ENCODE measurements around the gene VPS36. TPM values are rescaled to one million over a fixed set of nuclear protein-coding genes. Genes with fewer than 3 reads are reported as not detected.
"Not testable (repeated sequence)": the region's sequence is repeated elsewhere in the genome, so short reads cannot be mapped to it uniquely, and the experiment has no call there.

Gene VPS36
- total RNA-seq, 2 donors from 2014 or later: 35.2 to 50.7 TPM

- Histone ChIP-seq H3K9me3 (no peaks in the 10 kb centered on the region), H3K4me3 (no peak overlapping the region), H3K4me1 (no peaks in the 10 kb centered on the region), H3K9ac (ENCODE audit: low read depth in 2 of 2, low read length in 2 of 2) (no peak overlapping the region), H3K36me3 (peaks cover 7% of the 10 kb centered on the region), H3K27me3 (no peaks in the 10 kb centered on the region), H3K27ac (no peak overlapping the region)
- TF ChIP-seq, protein P1, sequence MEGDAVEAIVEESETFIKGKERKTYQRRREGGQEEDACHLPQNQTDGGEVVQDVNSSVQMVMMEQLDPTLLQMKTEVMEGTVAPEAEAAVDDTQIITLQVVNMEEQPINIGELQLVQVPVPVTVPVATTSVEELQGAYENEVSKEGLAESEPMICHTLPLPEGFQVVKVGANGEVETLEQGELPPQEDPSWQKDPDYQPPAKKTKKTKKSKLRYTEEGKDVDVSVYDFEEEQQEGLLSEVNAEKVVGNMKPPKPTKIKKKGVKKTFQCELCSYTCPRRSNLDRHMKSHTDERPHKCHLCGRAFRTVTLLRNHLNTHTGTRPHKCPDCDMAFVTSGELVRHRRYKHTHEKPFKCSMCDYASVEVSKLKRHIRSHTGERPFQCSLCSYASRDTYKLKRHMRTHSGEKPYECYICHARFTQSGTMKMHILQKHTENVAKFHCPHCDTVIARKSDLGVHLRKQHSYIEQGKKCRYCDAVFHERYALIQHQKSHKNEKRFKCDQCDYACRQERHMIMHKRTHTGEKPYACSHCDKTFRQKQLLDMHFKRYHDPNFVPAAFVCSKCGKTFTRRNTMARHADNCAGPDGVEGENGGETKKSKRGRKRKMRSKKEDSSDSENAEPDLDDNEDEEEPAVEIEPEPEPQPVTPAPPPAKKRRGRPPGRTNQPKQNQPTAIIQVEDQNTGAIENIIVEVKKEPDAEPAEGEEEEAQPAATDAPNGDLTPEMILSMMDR (IDR thresholded peaks at IDR 0.05): no peak
- DNase-seq: no peak
- intact Hi-C loops (cut with DNase I): no loop called here
These were observed 35.5 kb downstream of the VPS36 start for GRCh38 chr13:52414963-52415362.

DNA sequence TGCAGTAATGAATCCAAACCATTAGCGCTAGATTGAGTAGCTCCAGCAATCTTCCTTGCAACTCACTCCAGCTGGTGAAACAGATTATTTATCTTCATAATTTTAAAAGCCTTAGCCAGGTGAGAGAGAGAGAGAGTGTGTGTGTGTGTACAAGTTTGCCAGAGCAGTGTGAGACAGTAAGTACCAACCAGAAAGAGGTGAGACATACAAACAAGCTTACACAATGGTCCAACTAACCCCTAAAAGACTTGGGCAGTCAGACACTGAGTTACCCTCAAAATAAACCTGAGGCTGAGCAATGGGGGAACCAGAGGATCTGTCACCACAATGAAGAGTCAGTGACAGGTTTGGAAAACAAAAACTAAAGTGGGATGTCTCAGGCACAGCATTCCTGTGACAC is 36.4 kb downstream of the VPS36 start:
- Histone ChIP-seq H3K27me3 (no peaks in the 10 kb centered on the region), H3K9ac (ENCODE audit: low read depth in 2 of 2, low read length in 2 of 2) (no peak overlapping the region), H3K36me3 (peaks cover 7% of the 10 kb centered on the region), H3K4me3 (no peak overlapping the region), H3K9me3 (no peaks in the 10 kb centered on the region), H3K27ac (no peak overlapping the region), H3K4me1 (no peaks in the 10 kb centered on the region)
- intact Hi-C loops (cut with DNase I): no loop called here
- TF ChIP-seq, protein P1 (IDR thresholded peaks at IDR 0.05): no peak
- DNase-seq: no peak

- intact Hi-C loops (cut with DNase I): no loop called here
- Histone ChIP-seq H3K36me3 (peaks cover 7% of the 10 kb centered on the region), H3K27ac (no peak overlapping the region), H3K4me1 (no peaks in the 10 kb centered on the region), H3K27me3 (no peaks in the 10 kb centered on the region), H3K9me3 (no peaks in the 10 kb centered on the region), H3K4me3 (no peak overlapping the region), H3K9ac (ENCODE audit: low read depth in 2 of 2, low read length in 2 of 2) (no peak overlapping the region)
- DNase-seq: no peak
- TF ChIP-seq, protein P1 (IDR thresholded peaks at IDR 0.05): no peak
These were observed 38.3 kb downstream of the VPS36 start for GRCh38 chr13:52412128-52412527.

GRCh38 chr13:52411629-52412028 is 38.8 kb downstream of the VPS36 start:
- TF ChIP-seq, protein P1 (IDR thresholded peaks at IDR 0.05): no peak
- no peak for DNase-seq
- Histone ChIP-seq H3K4me3 (no peak overlapping the region), H3K9me3 (no peaks in the 10 kb centered on the region), H3K27ac (no peak overlapping the region), H3K9ac (ENCODE audit: low read depth in 2 of 2, low read length in 2 of 2) (no peak overlapping the region), H3K36me3 (peaks cover 7% of the 10 kb centered on the region), H3K4me1 (no peaks in the 10 kb centered on the region), H3K27me3 (no peaks in the 10 kb centered on the region)
- intact Hi-C loops (cut with DNase I): no loop called here

- DNase-seq; H3K9me3 ChIP-seq; intact Hi-C loops (cut with DNase I); H3K4me1 ChIP-seq; H3K9ac ChIP-seq (ENCODE audit: low read depth in 2 of 2, low read length in 2 of 2); H3K36me3 ChIP-seq; H3K27ac ChIP-seq; H3K4me3 ChIP-seq: not testable (repeated sequence)
- peaks cover 13% of the 10 kb centered on the region for H3K27me3 ChIP-seq
These were observed 42.3 kb downstream of the VPS36 start for GRCh38 chr13:52408071-52408658.

- DNase-seq; H3K36me3 ChIP-seq; H3K9me3 ChIP-seq; H3K9ac ChIP-seq (ENCODE audit: low read depth in 2 of 2, low read length in 2 of 2); H3K4me1 ChIP-seq; H3K4me3 ChIP-seq; intact Hi-C loops (cut with DNase I); H3K27ac ChIP-seq: not testable (repeated sequence)
- peaks cover 13% of the 10 kb centered on the region for H3K27me3 ChIP-seq
These were observed 43.0 kb downstream of the VPS36 start for GRCh38 chr13:52407436-52407835.

Data from colonic mucosa (tissue), 4 donors.